Stimulated activated CD4-positive, alpha-beta T cell treated with anti-CD3 and anti-CD28 coated beads, Interleukin-2, amount 100 ng/mL, for 24 hours (primary cell): ENCODE measurements around the gene MTLN.
"Not testable (repeated sequence)": the region's sequence is repeated elsewhere in the genome, so short reads cannot be mapped to it uniquely, and the experiment has no call there.

Experiments
- DNase-seq, 2 donors: peaks; one replicate each; pipeline ENCODE4 v3.0.0-alpha.2; 2020

Gene MTLN, protein sequence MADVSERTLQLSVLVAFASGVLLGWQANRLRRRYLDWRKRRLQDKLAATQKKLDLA

GRCh38 chr2:110211938-110212858 lies at the start of gene MTLN:
Gene MTLN (minus strand): TSS chr2:110212547. CDS start chr2:110212525, 22 bp downstream.
- peak; percentile 68 to 75 for DNase-seq

DNA sequence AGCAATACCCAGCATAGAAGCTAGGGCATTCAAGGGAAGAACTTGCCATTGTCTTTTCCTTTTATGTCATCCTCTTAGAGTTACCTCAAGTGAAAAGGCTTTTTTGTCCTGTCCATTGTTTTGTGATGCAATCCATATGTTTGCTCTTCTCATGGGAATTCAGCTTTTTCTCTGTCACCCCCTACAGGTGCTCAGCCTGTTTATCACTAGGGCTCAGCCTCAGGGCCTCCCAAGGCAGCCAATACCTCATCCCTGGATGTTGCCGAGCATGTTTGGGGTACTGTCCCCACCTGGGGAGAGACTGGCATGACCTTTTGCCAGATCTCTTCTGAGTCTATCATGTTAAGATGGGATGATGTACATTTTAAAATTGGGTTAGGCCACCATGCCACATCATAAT lies 49.6 kb upstream of the MTLN start:
- not testable (repeated sequence) for DNase-seq

DNA sequence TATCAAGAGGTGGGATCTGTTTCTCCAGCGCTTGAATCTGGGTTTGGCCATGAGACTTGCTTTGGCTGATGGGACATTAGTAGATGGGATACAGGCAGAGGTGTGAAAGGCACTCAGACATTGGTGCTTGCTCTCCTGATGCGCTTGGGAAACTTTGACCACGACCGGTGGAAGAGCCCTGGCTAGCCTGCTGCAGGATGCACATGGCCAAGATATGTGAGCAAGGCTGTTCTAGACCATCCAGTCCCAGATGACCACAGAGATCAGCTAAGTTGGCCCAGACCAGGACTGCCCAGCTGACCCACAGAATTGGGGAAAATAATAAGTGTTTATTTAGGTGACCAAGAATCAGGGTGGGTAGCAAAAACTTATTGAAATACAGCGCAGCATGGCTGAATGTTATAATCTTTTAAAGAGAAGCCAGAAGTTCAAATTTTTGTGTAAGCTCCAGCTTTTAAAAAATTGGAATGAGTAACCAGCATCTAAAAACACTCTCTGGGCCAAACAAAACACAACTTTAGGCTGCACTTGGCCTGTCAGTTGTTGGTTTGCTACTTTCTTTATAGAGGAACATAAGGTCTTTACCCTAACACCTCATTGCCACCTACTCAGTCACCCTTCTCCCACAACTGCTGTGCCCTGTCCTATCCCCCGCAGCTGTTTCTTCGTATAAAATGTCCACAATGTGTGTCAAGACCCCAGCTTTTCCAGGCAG lies 35.9 kb upstream of the MTLN start:
- not testable (repeated sequence) for DNase-seq

GRCh38 chr2:110245488-110246435 lies 33.4 kb upstream of the MTLN start:
- DNase-seq, result not testable (repeated sequence)

DNA sequence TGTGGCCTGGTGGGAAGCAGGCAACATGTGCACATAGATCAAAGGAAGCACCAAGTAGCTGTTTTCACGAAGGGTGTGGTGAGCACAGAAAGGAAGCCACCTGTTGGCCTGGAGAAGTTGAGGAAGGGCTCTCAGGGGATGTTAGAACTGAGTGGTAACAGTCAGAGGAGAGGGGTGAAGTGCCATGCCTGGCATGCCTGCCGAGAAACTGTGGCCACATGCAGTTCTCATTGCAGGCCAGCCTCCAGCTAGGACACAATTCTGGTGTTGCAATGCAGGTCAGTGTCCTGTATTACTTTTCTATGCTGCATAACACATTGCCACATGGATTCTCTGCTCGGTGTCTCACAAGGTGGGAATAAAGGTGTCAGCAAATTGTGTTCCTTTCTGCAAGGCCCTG lies 30.9 kb upstream of the MTLN start:
- not testable (repeated sequence) for DNase-seq

DNA sequence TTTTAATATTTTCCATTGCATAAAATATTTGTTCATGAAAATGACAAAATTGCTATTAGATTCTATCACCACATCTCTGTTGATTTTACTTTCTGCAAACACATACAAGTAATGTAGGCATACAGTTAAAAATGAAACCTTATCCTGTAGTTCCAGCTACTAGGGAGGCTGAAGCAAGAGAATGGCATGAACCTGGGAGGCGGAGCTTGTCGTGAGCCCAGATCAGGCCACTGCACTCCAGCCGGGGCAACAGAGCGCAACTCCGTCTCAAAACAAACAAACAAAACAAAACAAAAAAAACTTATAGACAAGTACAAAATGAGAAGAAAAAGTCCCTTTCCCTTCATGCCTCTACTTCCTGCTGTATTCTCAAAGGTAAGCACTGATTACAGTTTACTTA lies 22.2 kb upstream of the MTLN start:
- DNase-seq, result not testable (repeated sequence)

- DNase-seq, result not testable (repeated sequence)
Measured at GRCh38 chr2:110229886-110230285, 17.5 kb upstream of the MTLN start.

GRCh38 chr2:110222626-110223025 lies 10.3 kb upstream of the MTLN start:
- not testable (repeated sequence) for DNase-seq

DNA sequence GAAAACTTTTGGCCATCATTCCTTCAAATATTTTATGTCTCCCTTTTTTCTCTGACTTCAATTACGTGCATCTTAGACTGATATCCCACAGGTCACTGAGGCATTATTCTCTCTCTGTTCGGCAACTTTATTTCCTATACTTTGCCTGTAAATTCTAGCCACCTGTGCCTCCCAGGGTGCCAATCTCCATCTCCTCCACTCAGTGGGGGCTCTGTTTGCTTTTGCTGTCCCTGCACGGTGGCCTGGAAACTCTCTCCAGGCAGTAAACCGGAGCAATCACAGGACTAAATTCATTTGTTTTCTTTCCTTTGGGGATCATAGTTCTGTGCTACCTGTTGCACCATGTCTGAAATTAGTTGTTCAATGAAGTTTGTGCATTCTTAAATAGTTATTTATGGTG lies 9.6 kb upstream of the MTLN start:
- no peak for DNase-seq

GRCh38 chr2:110220190-110220564 lies 7.8 kb upstream of the MTLN start:
- no peak for DNase-seq

GRCh38 chr2:110219496-110220189 lies 7.3 kb upstream of the MTLN start:
- no peak for DNase-seq

GRCh38 chr2:110218889-110219288 lies 6.5 kb upstream of the MTLN start:
- DNase-seq, result not testable (repeated sequence)

DNA sequence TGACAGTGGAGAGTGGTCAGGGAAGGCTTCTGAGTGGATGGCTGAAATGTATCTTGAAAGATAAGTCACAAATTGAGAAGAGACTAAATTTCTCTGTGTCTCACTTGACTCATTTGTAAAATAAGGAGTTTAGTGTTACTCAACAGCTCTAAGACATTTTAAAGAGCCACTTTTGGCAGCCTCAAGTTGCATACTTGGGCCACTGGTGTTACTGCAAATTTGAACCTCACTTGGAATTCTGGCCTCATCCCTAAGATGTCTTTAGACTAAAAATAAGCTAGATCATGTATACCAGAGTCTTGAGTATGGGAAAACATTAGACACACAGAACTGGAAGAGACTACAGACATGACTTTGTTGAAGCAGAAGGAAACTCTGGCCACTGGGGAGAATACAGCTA lies 4.5 kb upstream of the MTLN start:
- no peak for DNase-seq

- DNase-seq, result no peak
Measured at GRCh38 chr2:110216199-110216598, 3.9 kb upstream of the MTLN start.

DNA sequence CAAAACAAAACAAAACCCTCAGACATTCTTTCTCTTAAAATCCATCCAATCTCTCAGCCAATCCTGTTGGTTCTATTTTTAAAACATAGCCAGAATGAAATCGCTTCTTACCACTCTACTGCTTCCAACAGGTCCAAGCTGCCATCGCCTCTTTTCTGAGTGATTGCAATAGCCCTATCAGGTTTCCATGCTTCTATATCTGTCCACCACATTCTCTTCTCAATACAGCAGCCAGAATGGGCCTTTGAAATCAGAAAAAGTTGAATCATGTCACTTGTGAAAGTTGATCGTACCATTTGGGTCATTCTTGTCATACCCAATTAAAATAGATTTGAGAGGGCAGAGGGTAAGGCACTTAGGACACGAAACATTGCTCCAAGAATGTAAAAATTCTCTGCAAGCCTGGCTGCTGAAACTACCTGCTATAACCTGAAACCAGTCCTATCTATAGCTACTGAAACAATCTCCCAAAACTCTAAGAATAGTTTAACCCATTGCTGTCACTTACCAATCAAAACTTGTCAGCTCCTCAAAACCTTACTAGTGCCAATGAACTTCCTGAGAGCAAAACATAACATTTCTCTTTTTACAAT lies 3.3 kb upstream of the MTLN start:
- no peak for DNase-seq

DNA sequence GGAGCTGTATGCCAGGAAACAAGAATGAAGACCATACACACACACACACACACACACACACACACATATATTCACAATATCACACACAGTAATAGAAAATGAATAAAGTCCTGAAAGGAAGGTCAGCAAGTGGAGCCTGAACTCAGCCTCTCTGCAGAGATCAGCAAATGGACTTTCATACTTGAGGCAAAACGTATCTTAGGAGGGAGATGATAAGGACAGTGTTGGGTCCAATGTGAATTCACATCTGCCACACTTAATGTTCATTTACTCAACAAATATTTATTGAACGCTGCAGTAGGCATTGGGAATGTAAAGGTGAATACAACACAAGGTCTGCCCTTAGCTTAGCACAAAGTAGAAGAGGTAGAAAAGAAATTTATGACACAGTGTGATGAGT lies 2.7 kb upstream of the MTLN start:
- no peak for DNase-seq

GRCh38 chr2:110213522-110213921 lies 1.2 kb upstream of the MTLN start:
- not testable (repeated sequence) for DNase-seq

GRCh38 chr2:110205660-110206455 lies 6.5 kb downstream of the MTLN start:
- no peak for DNase-seq

- DNase-seq, result peak; percentile 86 to 87
Measured at GRCh38 chr2:110204408-110205385, 7.7 kb downstream of the MTLN start, which contains the start of gene NPHP1. Gene NPHP1 (minus strand): TSS chr2:110205013. CDS start chr2:110204968, 45 bp downstream.
